ENCODE results near the gene HEATR3.

GRCh38 chr16:50040018-50040417 lies 25.8 kb upstream of the HEATR3 start:
- TF ChIP-seq, protein P1, sequence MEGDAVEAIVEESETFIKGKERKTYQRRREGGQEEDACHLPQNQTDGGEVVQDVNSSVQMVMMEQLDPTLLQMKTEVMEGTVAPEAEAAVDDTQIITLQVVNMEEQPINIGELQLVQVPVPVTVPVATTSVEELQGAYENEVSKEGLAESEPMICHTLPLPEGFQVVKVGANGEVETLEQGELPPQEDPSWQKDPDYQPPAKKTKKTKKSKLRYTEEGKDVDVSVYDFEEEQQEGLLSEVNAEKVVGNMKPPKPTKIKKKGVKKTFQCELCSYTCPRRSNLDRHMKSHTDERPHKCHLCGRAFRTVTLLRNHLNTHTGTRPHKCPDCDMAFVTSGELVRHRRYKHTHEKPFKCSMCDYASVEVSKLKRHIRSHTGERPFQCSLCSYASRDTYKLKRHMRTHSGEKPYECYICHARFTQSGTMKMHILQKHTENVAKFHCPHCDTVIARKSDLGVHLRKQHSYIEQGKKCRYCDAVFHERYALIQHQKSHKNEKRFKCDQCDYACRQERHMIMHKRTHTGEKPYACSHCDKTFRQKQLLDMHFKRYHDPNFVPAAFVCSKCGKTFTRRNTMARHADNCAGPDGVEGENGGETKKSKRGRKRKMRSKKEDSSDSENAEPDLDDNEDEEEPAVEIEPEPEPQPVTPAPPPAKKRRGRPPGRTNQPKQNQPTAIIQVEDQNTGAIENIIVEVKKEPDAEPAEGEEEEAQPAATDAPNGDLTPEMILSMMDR (conservative IDR thresholded peaks at IDR 0.05 in 1 of 2, IDR thresholded peaks at IDR 0.05 in 1 of 2; ENCODE audit: low read depth in 1 of 2, low read length in 2 of 2): no peak
- TF ChIP-seq EZH2 (IDR thresholded peaks at IDR 0.05; ENCODE audit: low read length, missing control alignments): no peak
